B cell (primary cell): ENCODE measurements around the gene ODF4. TPM values are rescaled to one million over a fixed set of nuclear protein-coding genes. Genes with fewer than 3 reads are reported as not detected.

Source experiments
- ATAC-seq: fragments of 200-7000 bp; cut with Tn5 transposase; one replicate; pipeline ENCODE4 v1.10.0; 2021; ENCODE audit warnings: low read depth, mild to moderate bottlenecking, moderate number of reproducible peaks, moderate library complexity
- CTCF ChIA-PET: fragments of 350-600 bp; sonication (Branson Sonifier 250); formaldehyde crosslinking; loops from one replicate; lab custom pipeline; 2021; ENCODE audit warnings: antibody characterized with exemption, inconsistent platforms; lab: Charles Lee
- POLR2A ChIA-PET: fragments of 350-600 bp; sonication (Branson Sonifier 250); formaldehyde crosslinking; loops from one replicate; lab custom pipeline; 2021; ENCODE audit warnings: antibody characterized with exemption; lab: Charles Lee
- DNase-seq: peaks from one replicate; pipeline ENCODE4 v3.0.0; 2013
- H2AFZ ChIP-seq: 2 replicates; pipeline ENCODE4 v1.6.1; 2012; ENCODE audit warnings: mild to moderate bottlenecking, low read depth, low read length; ENCODE audit not compliant: insufficient read depth, poor library complexity, severe bottlenecking
- H3K27ac ChIP-seq, 2 donors: 1 replicate in 1 of 2; 2 replicates in 1 of 2; pipeline ENCODE4 v1.5.1; 2012 to 2013; ENCODE audit warnings: low read length in 2 of 2, mild to moderate bottlenecking in 2 of 2, moderate library complexity in 1 of 2
- H3K27me3 ChIP-seq, 4 experiments: fragments of 200-600 bp in 1 of 4; sonication (generic) in 1 of 4; replicated peaks in 1 of 4; 1 replicate in 2 of 4; 2 replicates in 2 of 4; pipeline versions ENCODE4 v1.6.1 to v1.7.0; 2013 to 2016; ENCODE audit warnings: low read length in 3 of 4, mild to moderate bottlenecking in 2 of 4, mixed read lengths in 1 of 4, moderate library complexity in 1 of 4; ENCODE audit not compliant: insufficient read depth in 4 of 4, control insufficient read depth in 3 of 4; ENCODE audit errors: control extremely low read depth in 1 of 4
- H3K36me3 ChIP-seq, 2 experiments: replicated peaks in 1 of 2; 1 replicate in 1 of 2; 2 replicates in 1 of 2; pipeline versions ENCODE4 v1.6.1 to v1.7.1; 2013; ENCODE audit warnings: low read length in 1 of 2; ENCODE audit not compliant: insufficient read depth in 2 of 2, control insufficient read depth in 1 of 2; ENCODE audit errors: control extremely low read depth in 1 of 2, extremely low read depth in 1 of 2
- H3K4me1 ChIP-seq, 2 donors: fragments of 200-600 bp in 1 of 2; sonication (generic) in 1 of 2; 1 replicate in 1 of 2; 2 replicates in 1 of 2; pipeline versions ENCODE4 v1.5.1 to v1.6.1; 2013 to 2017; ENCODE audit warnings: low read length in 2 of 2; ENCODE audit not compliant: control insufficient read depth in 2 of 2, insufficient read depth in 2 of 2
- H3K4me2 ChIP-seq: replicated peaks from 2 replicates; pipeline ENCODE3; 2012; ENCODE audit warnings: mild to moderate bottlenecking, low read depth, low read length; ENCODE audit not compliant: poor library complexity, severe bottlenecking
- H3K4me3 ChIP-seq, 5 experiments: fragments of 200-600 bp in 1 of 5; sonication (generic) in 1 of 5; 1 replicate in 3 of 5; 2 replicates in 2 of 5; pipeline versions ENCODE4 v1.5.1 to v1.7.0; 2011 to 2016; ENCODE audit warnings: low read length in 4 of 5, mild to moderate bottlenecking in 4 of 5, low read depth in 2 of 5, control low read depth in 1 of 5, moderate library complexity in 1 of 5; ENCODE audit not compliant: insufficient read depth in 1 of 5; ENCODE audit errors: control extremely low read depth in 1 of 5, extremely low read depth in 1 of 5
- H3K79me2 ChIP-seq: fragments of 200-600 bp; sonication (generic); one replicate; pipeline ENCODE4 v1.6.0; 2016; ENCODE audit warnings: low read length; ENCODE audit not compliant: control insufficient read depth, insufficient read depth
- H3K9ac ChIP-seq: fragments of 200-600 bp; sonication (generic); 2 replicates; pipeline ENCODE4 v1.6.1; 2017; ENCODE audit warnings: mild to moderate bottlenecking, low read length, moderate library complexity
- H3K9me3 ChIP-seq, 3 donors: one replicate each; pipeline versions ENCODE4 v1.6.1 to v1.7.1; 2013; ENCODE audit warnings: low read length in 2 of 3; ENCODE audit not compliant: control insufficient read depth in 2 of 3, insufficient read depth in 1 of 3; ENCODE audit errors: control extremely low read depth in 1 of 3
- H4K20me1 ChIP-seq: 2 replicates; pipeline ENCODE4 v1.6.0; 2012; ENCODE audit warnings: mild to moderate bottlenecking, low read length; ENCODE audit not compliant: insufficient read depth, control insufficient read depth, poor library complexity, severe bottlenecking
- H3K27ac Mint-ChIP-seq: one replicate; pipeline ENCODE4 v1.8.0; 2021; ENCODE audit warnings: mixed read lengths
- H3K27me3 Mint-ChIP-seq: one replicate; pipeline ENCODE4 v1.8.0; 2021; ENCODE audit warnings: mixed read lengths
- H3K4me1 Mint-ChIP-seq: one replicate; pipeline ENCODE4 v1.8.0; 2021; ENCODE audit warnings: mixed read lengths
- H3K4me3 Mint-ChIP-seq: one replicate; pipeline ENCODE4 v1.8.0; 2021; ENCODE audit warnings: mixed read lengths
- H3K9me3 Mint-ChIP-seq: one replicate; pipeline ENCODE4 v1.8.0; 2022; ENCODE audit warnings: mixed read lengths; ENCODE audit not compliant: insufficient read depth
- CTCF ChIP-seq: fragments of 200-600 bp; IDR thresholded peaks from one replicate; pipeline ENCODE4 v1.8.0; 2022; ENCODE audit warnings: antibody characterized with exemption, mild to moderate bottlenecking
- EZH2 ChIP-seq: IDR thresholded peaks from 2 replicates; pipeline ENCODE4 v1.6.1; 2012; ENCODE audit warnings: borderline replicate concordance, low read depth, mild to moderate bottlenecking, moderate library complexity, low read length; ENCODE audit not compliant: insufficient read depth, poor library complexity, severe bottlenecking
- WGBS: methylation state at CpG from one replicate; pipeline ENCODE4 v1.1.5; 2013; ENCODE audit warnings: missing lambda C conversion rate; ENCODE audit not compliant: insufficient coverage; 5-methylcytosine and 5-hydroxymethylcytosine counted together
- intact Hi-C: fragments of 100-400 bp; cut with micrococcal nuclease; formaldehyde crosslinking; loops from one replicate; pipeline ENCODE4 v1.10.0; 2022
- polyA minus RNA-seq: library from RNA; depleted of rRNA, polyadenylated mRNA; stranded (reverse); fragments of >200 nt; gene quantifications from 2 replicates; pipeline ENCODE4 v1.2.3, GENCODE V29; 2012
- polyA plus RNA-seq: library from polyadenylated mRNA; depleted of rRNA; stranded (reverse); fragments of >200 nt; gene quantifications from 2 replicates; pipeline ENCODE4 v1.2.3, GENCODE V29; 2012
- total RNA-seq, 2 donors: library from RNA; stranded (reverse); fragments of 120-200 nt in 1 of 2; gene quantifications; 1 replicate in 1 of 2; 2 replicates in 1 of 2; pipeline versions ENCODE4 v1.2.3 to v1.2.4, GENCODE V29; 2013 to 2022

ODF4 gene
- total RNA-seq = not detected in 2 replicates
- not detected for total RNA-seq (2013)
- not detected in 2 replicates for polyA plus RNA-seq
- not detected in 2 replicates for polyA minus RNA-seq

DNA sequence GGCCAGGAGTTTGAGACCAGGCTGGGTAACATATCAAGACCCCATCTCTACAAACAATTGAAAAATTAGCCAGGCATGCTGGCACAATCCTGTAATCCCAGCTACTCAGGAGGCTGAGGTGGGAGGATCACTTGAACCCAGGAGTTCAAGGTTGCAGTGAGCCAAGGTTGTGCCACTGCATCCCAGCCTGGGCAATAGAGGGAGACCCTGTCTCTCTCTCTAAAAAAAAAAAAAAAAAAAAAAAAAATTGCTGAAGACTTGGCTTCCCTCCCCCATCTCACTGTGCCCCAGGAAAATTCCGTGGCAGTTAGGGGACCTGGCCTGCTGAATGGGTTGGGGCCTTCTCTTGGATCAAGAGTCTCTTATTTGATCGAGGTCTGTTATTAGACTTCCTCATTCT, at the start of gene ODF4:
TSS of gene ODF4 (plus strand) at position 301 of the 400 bp plus-strand sequence. CDS start 212 bp downstream, outside the sequence.
- H3K36me3 ChIP-seq = no peaks in the 10 kb centered on the region
- no peak within 1 kb of the TSS for H3K27ac ChIP-seq
- POLR2A ChIA-PET = no interaction called here
- H3K9ac ChIP-seq = no peak within 1 kb of the TSS
- H3K4me2 ChIP-seq = no peak within 1 kb of the TSS
- ATAC-seq = no peak
- H3K27ac Mint-ChIP-seq = no peak within 1 kb of the TSS
- H3K4me1 Mint-ChIP-seq = peaks cover 11% of the 10 kb centered on the region
- TF ChIP-seq EZH2 (no peak), CTCF (no peak)
- no CpG with 5 or more reads among the region's 2 CpGs for WGBS
- intact Hi-C loops = no loop called here
- no peaks in the 10 kb centered on the region for H3K9me3 Mint-ChIP-seq
- peak within 1 kb of the TSS; percentile 52 for H2AFZ ChIP-seq
- no peaks in the 10 kb centered on the region for H3K27me3 ChIP-seq
- H3K79me2 ChIP-seq = no peaks in the 10 kb centered on the region
- H3K4me3 Mint-ChIP-seq = no peak within 1 kb of the TSS
- peaks cover 10% of the 10 kb centered on the region for H3K27me3 Mint-ChIP-seq
- H3K4me3 ChIP-seq = no peak within 1 kb of the TSS
- H4K20me1 ChIP-seq = no peaks in the 10 kb centered on the region
- peaks cover 7% of the 10 kb centered on the region in 2 donors for H3K4me1 ChIP-seq
- H3K9me3 ChIP-seq = no peaks in the 10 kb centered on the region
- CTCF ChIA-PET = no interaction called here
- no peak for DNase-seq

GRCh38 chr17:8290043-8290442, 49.6 kb upstream of the ODF4 start:
- peaks cover 26 to 43% of the 10 kb centered on the region in 2 donors for H3K4me1 ChIP-seq
- Mint-ChIP-seq H3K4me1 (peaks cover 57% of the 10 kb centered on the region), H3K27ac (peak overlapping the region; percentile 50), H3K9me3 (no peaks in the 10 kb centered on the region), H3K27me3 (no peaks in the 10 kb centered on the region), H3K4me3 (peak overlapping the region; percentile 92)
- WGBS = 69% methylated on average over 2 of the region's 3 CpGs
- POLR2A ChIA-PET = no interaction called here
- peak overlapping the region; percentile 89 for H3K9ac ChIP-seq
- H4K20me1 ChIP-seq = peaks cover 4% of the 10 kb centered on the region
- no peak overlapping the region for H2AFZ ChIP-seq
- TF ChIP-seq EZH2 = no peak
- no peak for TF ChIP-seq CTCF
- H3K4me2 ChIP-seq = peak overlapping the region; percentile 17
- CTCF ChIA-PET = no interaction called here
- H3K4me3 ChIP-seq = no peak overlapping the region
- no peak overlapping the region for H3K27ac ChIP-seq
- DNase-seq (no peak), ATAC-seq (no peak)
- H3K36me3 ChIP-seq = peaks cover 2 to 5% of the 10 kb centered on the region in 2 experiments
- H3K27me3 ChIP-seq = no peaks in the 10 kb centered on the region
- H3K79me2 ChIP-seq = peaks cover 22% of the 10 kb centered on the region
- intact Hi-C loops = no loop called here
- H3K9me3 ChIP-seq = no peaks in the 10 kb centered on the region
